T47D (cell line): ENCODE data around the gene ADGRG3.

Experiments used
- DNase-seq, 2 experiments: peaks; one replicate each; pipeline versions ENCODE4 v3.0.0 to v3.0.0-alpha.2; 2011 to 2012; ENCODE audit warnings: low read depth in 1 of 2, low spot score in 1 of 2
- JUND ChIP-seq: IDR thresholded peaks from 2 replicates; pipeline ENCODE4 v1.6.1; 2012; ENCODE audit warnings: low read depth
- in situ Hi-C: cut with HindIII; loops from 2 replicates; pipeline ENCODE4 v1.10.0; 2016; ENCODE audit warnings: low sequenced_read_pairs, low pct_unique_long_range_greater_than_20kb

ADGRG3 gene

DNA sequence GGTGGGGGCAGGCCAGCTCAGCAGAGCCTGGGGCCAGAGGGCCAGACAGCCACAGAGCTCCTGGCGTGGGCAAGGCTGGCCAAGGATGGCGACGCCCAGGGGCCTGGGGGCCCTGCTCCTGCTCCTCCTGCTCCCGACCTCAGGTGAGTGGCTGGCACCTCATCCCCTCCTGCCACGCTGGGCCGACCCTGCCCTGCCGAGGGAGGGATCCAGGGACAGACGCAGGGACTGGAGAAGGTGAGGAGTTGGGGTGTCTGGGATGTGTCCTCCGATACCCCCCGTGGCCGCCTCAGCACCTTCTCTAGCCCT lies at the start of gene ADGRG3:
Gene ADGRG3, plus strand, starts transcription at position 44 of the 309 bp plus-strand sequence. Its CDS starts 42 bp downstream, at position 86.
- in situ Hi-C loops = no loop called here
- DNase-seq = no peak
- no peak for TF ChIP-seq JUND

GRCh38 chr16:57619133-57619605 lies 48.9 kb upstream of the ADGRG3 start:
- TF ChIP-seq JUND = no peak
- in situ Hi-C loops = no loop called here

GRCh38 chr16:57619606-57620334 lies 48.3 kb upstream of the ADGRG3 start:
- no peak for TF ChIP-seq JUND
- DNase-seq = peak; percentile 72 to 91
- in situ Hi-C loops = no loop called here

More at GRCh38 chr16:57619133-57619605, 48.9 kb upstream of the ADGRG3 start:
- DNase-seq = no peak

- TF ChIP-seq JUND = no peak
- in situ Hi-C loops = no loop called here
- peak; percentile 35 to 93 for DNase-seq
These were observed 47.5 kb upstream of the ADGRG3 start for GRCh38 chr16:57620335-57621231.

DNA sequence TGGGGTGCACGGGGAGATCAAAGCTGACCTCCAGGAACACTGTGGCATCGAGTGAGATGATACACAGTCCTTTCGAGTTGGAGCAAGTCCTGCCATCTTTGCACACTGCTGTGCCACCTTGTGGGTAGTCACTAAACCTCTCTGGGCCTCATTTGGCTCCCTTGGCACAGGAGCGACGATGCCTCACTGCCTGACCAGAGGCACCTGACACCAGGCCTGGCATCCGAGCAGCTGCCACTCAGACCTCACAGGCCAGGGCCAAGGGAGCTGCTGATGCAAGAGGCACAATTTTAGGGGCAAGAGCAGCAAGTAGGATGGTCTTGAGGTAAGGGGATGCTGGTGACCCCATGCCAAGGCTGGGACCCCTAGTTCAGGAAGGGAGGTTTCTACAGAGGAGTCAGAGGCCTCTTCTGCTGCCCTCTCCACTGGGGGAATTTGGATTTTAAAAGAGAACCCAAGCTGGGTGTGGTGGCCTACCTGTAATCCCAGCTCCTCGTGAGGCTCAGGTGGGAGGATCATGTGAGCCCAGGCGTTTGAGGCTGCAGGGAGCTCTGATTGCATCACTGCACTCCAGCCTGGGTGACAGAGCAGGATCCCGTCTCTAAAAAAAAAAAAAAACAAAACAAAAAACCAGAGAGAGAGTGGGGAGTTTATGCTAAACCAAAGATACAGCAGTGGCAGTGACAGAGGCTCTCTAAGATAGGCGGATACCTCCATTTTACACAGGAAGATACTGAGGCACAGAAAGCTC lies 46.4 kb upstream of the ADGRG3 start:
- TF ChIP-seq JUND = no peak
- DNase-seq = peak in 1 of 2 experiments; percentile 56
- in situ Hi-C loops = no loop called here

DNA sequence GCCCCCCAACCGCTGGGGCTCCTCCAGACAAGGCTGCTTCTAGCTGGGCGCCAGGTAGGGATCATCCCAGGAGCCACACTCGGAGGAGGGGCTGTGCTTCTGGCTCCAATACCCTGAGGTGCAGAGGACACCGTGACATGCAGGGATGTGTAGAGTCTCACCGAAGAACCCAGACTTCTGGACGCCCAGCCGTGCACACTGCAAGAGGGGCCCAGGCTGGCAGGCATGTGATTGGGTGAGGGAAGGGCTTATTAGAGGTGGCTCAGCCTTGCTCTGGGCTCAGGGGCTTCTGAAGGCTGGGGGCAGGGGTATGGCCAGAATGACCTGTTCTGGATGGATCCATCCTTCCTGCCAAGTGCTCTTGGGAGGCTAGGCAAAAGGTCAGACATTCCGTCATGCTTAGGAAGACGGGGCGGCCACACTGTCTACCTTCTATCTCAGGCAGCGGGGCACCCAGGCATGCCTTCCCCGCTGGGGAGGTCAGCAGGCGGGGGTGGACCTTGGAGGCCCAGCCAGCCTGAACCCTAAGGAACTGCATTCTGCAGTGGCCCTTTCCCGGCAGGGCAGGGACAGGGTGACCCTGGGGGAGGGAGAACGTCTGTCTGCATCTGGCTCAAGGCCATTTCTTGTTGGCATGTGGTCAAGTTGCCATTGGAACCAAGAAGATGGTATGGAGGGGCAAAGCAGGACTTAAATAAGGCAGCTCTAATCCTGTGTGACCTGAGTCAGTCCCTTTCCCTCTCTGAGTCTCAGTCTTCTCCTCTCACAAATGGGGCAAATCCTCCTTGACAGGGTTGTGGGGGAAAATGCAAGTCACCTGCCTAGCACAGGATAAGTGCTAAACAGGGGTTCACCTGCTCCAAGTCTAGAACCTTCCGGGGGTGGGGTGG lies 45.5 kb upstream of the ADGRG3 start:
- DNase-seq = peak in 1 of 2 experiments; percentile 60
- in situ Hi-C loops = no loop called here
- TF ChIP-seq JUND = no peak

DNA sequence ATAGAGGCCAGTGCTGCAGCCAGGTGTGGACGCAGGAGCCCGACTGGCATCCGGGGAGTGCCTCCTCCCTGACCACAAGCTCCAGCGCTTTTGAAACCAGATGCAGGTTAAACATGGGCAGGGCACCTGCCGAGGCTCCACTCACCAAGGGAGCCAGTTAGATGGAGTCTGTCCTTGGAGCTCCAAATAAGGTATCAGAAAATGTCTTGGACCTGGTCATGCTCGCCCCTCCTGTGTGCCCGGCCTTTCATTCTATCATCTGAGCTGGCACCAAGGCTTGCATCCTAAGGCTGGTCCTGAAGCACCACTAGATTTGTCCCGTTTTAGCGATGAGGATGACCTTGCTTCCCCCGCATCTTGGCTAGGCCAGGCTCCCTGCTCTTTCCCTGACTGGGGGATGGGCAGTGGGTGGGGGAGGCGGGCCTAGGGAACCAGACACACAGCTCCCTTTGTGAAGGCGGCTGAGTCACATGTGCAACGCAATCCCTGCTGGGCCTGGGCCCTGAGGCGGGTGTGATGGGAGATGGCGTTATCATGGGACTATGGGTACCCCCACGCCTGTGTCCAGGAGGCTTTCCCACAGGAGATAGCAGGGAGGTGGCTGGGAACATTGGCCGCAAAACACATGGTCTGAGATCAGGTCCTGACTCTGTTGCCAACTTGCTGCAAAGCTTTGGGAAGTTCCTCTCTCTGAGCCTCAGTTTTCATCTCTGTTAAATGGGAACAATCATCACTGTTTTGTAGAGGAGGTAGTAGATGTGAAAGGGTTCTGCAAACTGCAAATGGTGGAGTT lies 44.7 kb upstream of the ADGRG3 start:
- no peak for TF ChIP-seq JUND
- DNase-seq = peak in 1 of 2 experiments; percentile 65
- in situ Hi-C loops = no loop called here

DNA sequence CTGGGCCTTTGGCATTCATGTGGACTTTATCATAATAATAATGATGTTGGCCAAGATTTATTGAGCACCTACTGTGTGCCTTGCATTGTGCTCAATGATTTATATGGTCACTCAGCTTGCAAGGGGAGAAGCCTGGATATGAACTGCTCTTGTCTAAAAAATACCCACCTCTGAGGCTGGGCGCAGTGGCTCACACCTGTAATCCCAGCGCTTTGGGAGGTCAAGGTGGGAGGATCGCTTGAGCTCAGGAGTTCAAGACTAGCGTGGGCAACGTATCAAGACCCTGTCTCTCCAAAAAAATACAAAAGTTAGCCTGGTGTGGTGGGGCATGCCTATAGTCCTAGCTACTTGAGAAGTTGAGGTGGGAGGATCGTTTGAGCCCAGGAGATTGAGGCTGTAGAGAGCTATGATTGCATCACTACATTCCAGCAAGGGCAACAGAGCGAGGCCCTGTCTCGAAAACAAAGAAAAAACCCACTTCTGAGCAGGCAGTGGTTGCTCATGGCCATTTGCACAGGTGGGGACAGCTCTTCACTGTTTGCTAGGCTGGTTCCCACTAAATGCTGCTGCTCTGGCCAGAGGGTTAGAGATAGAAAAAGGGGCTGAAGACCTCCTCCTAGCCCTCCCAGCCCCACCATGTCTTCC lies 43.9 kb upstream of the ADGRG3 start:
- in situ Hi-C loops = no loop called here
- no peak for DNase-seq
- no peak for TF ChIP-seq JUND

- TF ChIP-seq JUND = no peak
- no peak for DNase-seq
- in situ Hi-C loops = no loop called here
These were observed 43.2 kb upstream of the ADGRG3 start for GRCh38 chr16:57624806-57625500.
